SK-N-SH treated with all-trans-retinoic acid at 6 μM for 48 hours (cell line): ENCODE measurements around the gene KAT5.

Source experiments
- ATAC-seq: fragments of 200-7000 bp; cut with Tn5 transposase; 3 replicates; pipeline ENCODE4 v1.9.1; 2020; ENCODE audit warnings: mild to moderate bottlenecking, moderate library complexity
- ARNTL ChIP-seq: fragments of 450-650 bp; formaldehyde crosslinking; IDR thresholded peaks from 2 replicates; pipeline ENCODE4 v1.5.0; 2020; ENCODE audit warnings: low read depth, mild to moderate bottlenecking, moderate library complexity, borderline replicate concordance
- BACH2 ChIP-seq: fragments of 250-450 bp; sonication (Bioruptor Pico); IDR thresholded peaks from 2 replicates; pipeline ENCODE4 v1.9.0; 2021; ENCODE audit warnings: mild to moderate bottlenecking, borderline replicate concordance
- CREB5 ChIP-seq: fragments of 250-450 bp; sonication (Bioruptor Pico); IDR thresholded peaks from 2 replicates; pipeline ENCODE4 v1.5.1; 2020; ENCODE audit warnings: low read depth, mild to moderate bottlenecking, moderate library complexity
- CSDC2 ChIP-seq: fragments of 250-450 bp; sonication (Bioruptor Pico); IDR thresholded peaks from 2 replicates; pipeline ENCODE4 v1.5.0; 2020; ENCODE audit warnings: mild to moderate bottlenecking, moderate library complexity
- CSRNP3 ChIP-seq: fragments of 250-450 bp; sonication (Bioruptor Pico); IDR thresholded peaks from 2 replicates; pipeline ENCODE4 v1.5.1; 2021; ENCODE audit warnings: mild to moderate bottlenecking, moderate library complexity
- ESRRG ChIP-seq: fragments of 250-450 bp; sonication (Bioruptor Pico); IDR thresholded peaks from 2 replicates; pipeline ENCODE4 v1.6.1; 2021; ENCODE audit warnings: mild to moderate bottlenecking
- GLIS3 ChIP-seq: fragments of 250-450 bp; sonication (Bioruptor Pico); IDR thresholded peaks from 2 replicates; pipeline ENCODE4 v1.5.0; 2020; ENCODE audit warnings: mild to moderate bottlenecking, moderate library complexity
- ISL1 ChIP-seq: fragments of 250-450 bp; sonication (Bioruptor Pico); IDR thresholded peaks from 2 replicates; pipeline ENCODE4 v2.1.2; 2022; ENCODE audit warnings: mild to moderate bottlenecking, moderate library complexity
- OSR1 ChIP-seq: fragments of 250-450 bp; sonication (Bioruptor Pico); IDR thresholded peaks from 2 replicates; pipeline ENCODE4 v1.8.0; 2022; ENCODE audit warnings: moderate library complexity, mild to moderate bottlenecking, inconsistent platforms
- PATZ1 ChIP-seq: fragments of 250-450 bp; sonication (Bioruptor Pico); IDR thresholded peaks from 2 replicates; pipeline ENCODE4 v1.8.0; 2020; ENCODE audit warnings: mild to moderate bottlenecking, moderate library complexity, borderline replicate concordance
- POU6F1 ChIP-seq: fragments of 250-450 bp; sonication (Bioruptor Pico); IDR thresholded peaks from 2 replicates; pipeline ENCODE4 v1.8.0; 2021; ENCODE audit warnings: low read depth, mild to moderate bottlenecking, moderate library complexity, borderline replicate concordance
- PPARA ChIP-seq: fragments of 250-450 bp; sonication (Bioruptor Pico); IDR thresholded peaks from 2 replicates; pipeline ENCODE4 v1.5.0; 2020; ENCODE audit warnings: mild to moderate bottlenecking, borderline replicate concordance
- RARB ChIP-seq: fragments of 250-450 bp; sonication (Bioruptor Pico); IDR thresholded peaks from 2 replicates; pipeline ENCODE4 v1.8.0; 2021; ENCODE audit warnings: mild to moderate bottlenecking, moderate library complexity
- SNAI2 ChIP-seq: fragments of 250-450 bp; sonication (Bioruptor Pico); IDR thresholded peaks from 2 replicates; pipeline ENCODE4 v1.5.0; 2020; ENCODE audit warnings: mild to moderate bottlenecking, moderate library complexity
- TCF4 ChIP-seq: fragments of 250-450 bp; sonication (Bioruptor Pico); IDR thresholded peaks from 2 replicates; pipeline ENCODE4 v1.8.0; 2021; ENCODE audit warnings: mild to moderate bottlenecking, moderate library complexity, borderline replicate concordance
- TSHZ2 ChIP-seq: fragments of 250-450 bp; sonication (Bioruptor Pico); IDR thresholded peaks from 2 replicates; pipeline ENCODE4 v1.5.0; 2020; ENCODE audit warnings: mild to moderate bottlenecking, moderate library complexity
- ZC3H10 ChIP-seq: fragments of 250-450 bp; sonication (Bioruptor Pico); IDR thresholded peaks from 2 replicates; pipeline ENCODE4 v1.5.1; 2021; ENCODE audit warnings: mild to moderate bottlenecking, moderate library complexity
- ZFP3 ChIP-seq: fragments of 250-450 bp; sonication (Bioruptor Pico); IDR thresholded peaks from 2 replicates; pipeline ENCODE4 v1.5.0; 2020; ENCODE audit warnings: mild to moderate bottlenecking, moderate library complexity
- ZNF565 ChIP-seq: fragments of 450-650 bp; formaldehyde crosslinking; conservative IDR thresholded peaks from 2 replicates; pipeline ENCODE4 v1.5.0; 2020; ENCODE audit warnings: low read depth, mild to moderate bottlenecking, moderate library complexity
- ZNF8 ChIP-seq: fragments of 450-650 bp; formaldehyde crosslinking; IDR thresholded peaks from 2 replicates; pipeline ENCODE4 v1.5.0; 2020; ENCODE audit warnings: mild to moderate bottlenecking, moderate library complexity

The KAT5 gene

GRCh38 chr11:65722261-65722660 is 10.2 kb downstream of the KAT5 start (continued):
- no peak for TF ChIP-seq PATZ1 (CRISPR knock-in tag)
- TF ChIP-seq, all 23 proteins: peak for 0

- TF ChIP-seq ZFP3, result no peak
- no peak for TF ChIP-seq ZNF8
- no peak for TF ChIP-seq TCF4 (CRISPR knock-in tag)
- TF ChIP-seq ARNTL (CRISPR knock-in tag), result no peak
- TF ChIP-seq GLIS3 (CRISPR knock-in tag), result no peak
- no peak for TF ChIP-seq PATZ1 (CRISPR knock-in tag)
- no peak for TF ChIP-seq CSRNP3 (CRISPR knock-in tag)
- TF ChIP-seq BACH2, result no peak
- no peak for TF ChIP-seq TSHZ2 (CRISPR knock-in tag)
- TF ChIP-seq OSR1 (CRISPR knock-in tag), result no peak
- ATAC-seq, result no peak
These were observed 14.6 kb downstream of the KAT5 start for GRCh38 chr11:65726660-65727059.

GRCh38 chr11:65727865-65728264 is 15.8 kb downstream of the KAT5 start:
- TF ChIP-seq PPARA (no peak), ZFP3 (no peak), ISL1 (CRISPR knock-in tag) (no peak), ESRRG (CRISPR knock-in tag) (no peak)
- TF ChIP-seq, all 23 proteins: peak for 0
- no peak for ATAC-seq

- ATAC-seq, result no peak
- TF ChIP-seq ZNF565 (CRISPR knock-in tag) (no peak), GLIS3 (CRISPR knock-in tag) (no peak), PPARA (no peak), RARB (CRISPR knock-in tag) (no peak), CSDC2 (CRISPR knock-in tag) (no peak), PATZ1 (CRISPR knock-in tag) (no peak), ZFP3 (no peak), ZNF8 (no peak), TSHZ2 (CRISPR knock-in tag) (no peak), CREB5 (CRISPR knock-in tag) (no peak), ZC3H10 (CRISPR knock-in tag) (no peak), SNAI2 (CRISPR knock-in tag) (no peak), ARNTL (CRISPR knock-in tag) (no peak), ESRRG (CRISPR knock-in tag) (no peak), POU6F1 (CRISPR knock-in tag) (no peak)
These were observed 18.4 kb downstream of the KAT5 start for GRCh38 chr11:65730461-65730860.
